AG04450 (cell line): Measurements from ENCODE around the gene CACNA2D3. TPM values are rescaled to one million over a fixed set of nuclear protein-coding genes. Genes with fewer than 3 reads are reported as not detected.

Experiments used
- CTCF ChIA-PET: fragments of 300-600, 350-600 bp; formaldehyde crosslinking; extraction: SDS; loops from one replicate; lab custom pipeline; 2022; ENCODE audit warnings: antibody characterized with exemption, inconsistent platforms; lab: Charles Lee
- POLR2A ChIA-PET: fragments of 350-600 bp; formaldehyde crosslinking; extraction: SDS; loops from one replicate; lab custom pipeline; 2021; ENCODE audit warnings: antibody characterized with exemption, inconsistent platforms; lab: Yijun Ruan, JAX
- DNase-seq: peaks from one replicate; pipeline ENCODE4 v3.0.0-alpha.2; 2011; ENCODE audit warnings: low read depth, low spot score
- H3K27ac ChIP-seq: one replicate; pipeline ENCODE4 v1.5.1; 2012; ENCODE audit warnings: low read depth, low read length, control low read depth
- H3K27me3 ChIP-seq: one replicate; pipeline ENCODE4 v1.6.0; 2012; ENCODE audit warnings: low read length; ENCODE audit not compliant: control insufficient read depth, insufficient read depth
- H3K4me3 ChIP-seq: 2 replicates; pipeline ENCODE4 v1.5.1; 2011; ENCODE audit warnings: mild to moderate bottlenecking, low read depth, low read length, control low read depth
- H3K9me3 ChIP-seq: 2 replicates; pipeline ENCODE4 v1.5.1; 2012; ENCODE audit warnings: low read length; ENCODE audit not compliant: control insufficient read depth, insufficient read depth
- CTCF ChIP-seq: IDR thresholded peaks from 2 replicates; pipeline ENCODE4 v1.5.1; 2011; ENCODE audit warnings: low read depth, low read length, control low read depth, inconsistent platforms
- polyA plus RNA-seq: library from polyadenylated mRNA; depleted of rRNA; stranded (reverse); fragments of >200 nt; gene quantifications from 2 replicates; pipeline ENCODE4 v1.2.3, GENCODE V29; 2011

CACNA2D3 gene
- polyA plus RNA-seq, 1 experiment, result 0.32 TPM

GRCh38 chr3:54557538-54558428, 435.4 kb downstream of the CACNA2D3 start:
- Histone ChIP-seq H3K9me3 (no peaks in the 10 kb centered on the region; the same call in 1 of the 2 replicates), H3K4me3 (no peak overlapping the region), H3K27me3 (no peaks in the 10 kb centered on the region), H3K27ac (no peak overlapping the region)
- DNase-seq, result no peak
- no peak for TF ChIP-seq CTCF
- ChIA-PET CTCF (no interaction called here), POLR2A (no interaction called here)

- no peaks in the 10 kb centered on the region for H3K27me3 ChIP-seq
- no peaks in the 10 kb centered on the region; the same call in 1 of the 2 replicates for H3K9me3 ChIP-seq
- DNase-seq, result no peak
- H3K4me3 ChIP-seq, result no peak overlapping the region
- POLR2A ChIA-PET, result no interaction called here
- TF ChIP-seq CTCF, result no peak
- H3K27ac ChIP-seq, result no peak overlapping the region
- CTCF ChIA-PET, result no interaction called here
Measured at GRCh38 chr3:54563501-54564200, 441.3 kb downstream of the CACNA2D3 start.

GRCh38 chr3:54564374-54564925, 442.1 kb downstream of the CACNA2D3 start:
- no peaks in the 10 kb centered on the region for H3K27me3 ChIP-seq
- H3K4me3 ChIP-seq, result no peak overlapping the region
- ChIA-PET CTCF (no interaction called here), POLR2A (no interaction called here)
- TF ChIP-seq CTCF, result no peak
- no peaks in the 10 kb centered on the region; the same call in 1 of the 2 replicates for H3K9me3 ChIP-seq
- H3K27ac ChIP-seq, result no peak overlapping the region
- no peak for DNase-seq

- POLR2A ChIA-PET, result no interaction called here
- Histone ChIP-seq H3K27ac (no peak overlapping the region), H3K27me3 (no peaks in the 10 kb centered on the region), H3K4me3 (no peak overlapping the region), H3K9me3 (no peaks in the 10 kb centered on the region; the same call in 1 of the 2 replicates)
- DNase-seq, result no peak
- CTCF ChIA-PET, result no interaction called here
- no peak for TF ChIP-seq CTCF
Measured at GRCh38 chr3:54565956-54566355, 443.6 kb downstream of the CACNA2D3 start.
